GM06990 (cell line): ENCODE measurements around the gene ARGFX.

Source experiments
- DNase-seq: peaks from one replicate; pipeline ENCODE4 v3.0.0-alpha.2; 2011; ENCODE audit not compliant: insufficient read length; ENCODE audit errors: extremely low read depth
- H3K27me3 ChIP-seq: replicated peaks from 2 replicates; pipeline ENCODE4 v1.6.0; 2011; ENCODE audit warnings: low read length; ENCODE audit not compliant: control insufficient read depth, insufficient read depth
- H3K36me3 ChIP-seq: 2 replicates; pipeline ENCODE4 v1.5.1; 2011; ENCODE audit warnings: low read length; ENCODE audit not compliant: control insufficient read depth, insufficient read depth
- H3K4me3 ChIP-seq: replicated peaks from 2 replicates; pipeline ENCODE4 v1.5.1; 2011; ENCODE audit warnings: low read depth, mild to moderate bottlenecking, control low read depth, low read length
- CTCF ChIP-seq: IDR thresholded peaks from 2 replicates; pipeline ENCODE4 v1.5.1; 2011; ENCODE audit warnings: low read length, control low read depth, mild to moderate bottlenecking, inconsistent platforms; ENCODE audit not compliant: insufficient read depth, poor library complexity, severe bottlenecking

The ARGFX gene

GRCh38 chr3:121557426-121557934 is 10.3 kb upstream of the ARGFX start:
- TF ChIP-seq CTCF: no peak
- Histone ChIP-seq H3K27me3 (no peaks in the 10 kb centered on the region), H3K36me3 (no peaks in the 10 kb centered on the region), H3K4me3 (no peak overlapping the region)
- DNase-seq: no peak

DNA sequence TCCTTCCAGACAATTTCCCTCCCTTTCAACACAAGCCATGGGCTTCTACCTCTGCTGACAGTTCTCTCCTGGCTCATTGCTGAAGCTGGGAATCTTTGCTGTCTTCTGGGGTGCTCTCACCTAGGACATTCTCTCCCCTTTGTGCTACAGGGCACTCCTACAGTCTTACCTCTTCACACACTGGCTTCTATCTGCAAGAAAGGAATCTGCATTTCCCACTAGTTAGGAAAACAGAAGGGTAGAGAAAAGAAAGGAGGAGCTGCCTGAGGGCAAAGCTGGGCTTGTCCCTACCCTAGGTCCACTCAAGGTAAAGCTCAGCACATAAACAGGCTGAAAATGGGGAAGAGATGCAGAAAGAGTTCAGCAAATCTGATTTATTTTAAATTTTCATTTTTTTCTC is 5.6 kb upstream of the ARGFX start:
- H3K27me3 ChIP-seq: no peaks in the 10 kb centered on the region
- H3K36me3 ChIP-seq: no peaks in the 10 kb centered on the region
- no peak for TF ChIP-seq CTCF
- H3K4me3 ChIP-seq: no peak overlapping the region
- DNase-seq: no peak

DNA sequence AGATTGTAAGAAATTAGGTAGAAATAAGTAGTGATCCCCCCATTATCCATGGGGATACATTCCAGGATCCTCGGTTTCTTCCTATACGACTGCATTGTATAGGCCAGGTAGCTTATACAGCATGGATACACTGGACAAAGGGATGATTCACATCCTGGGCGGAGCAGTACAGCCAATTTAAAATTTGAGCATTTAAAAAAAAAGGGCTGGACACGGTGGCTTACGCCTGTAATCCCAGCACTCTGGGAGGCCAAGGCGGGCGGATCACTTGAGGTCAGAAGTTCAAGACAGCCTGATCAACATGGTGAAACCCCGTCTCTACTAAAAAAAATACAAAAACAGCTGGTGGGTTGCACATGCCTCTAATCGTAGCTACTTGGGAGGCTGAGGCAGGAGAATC is 976 bp upstream of the ARGFX start:
- no peak overlapping the region for H3K4me3 ChIP-seq
- no peak for TF ChIP-seq CTCF
- H3K36me3 ChIP-seq: no peaks in the 10 kb centered on the region
- DNase-seq: no peak
- H3K27me3 ChIP-seq: no peaks in the 10 kb centered on the region

DNA sequence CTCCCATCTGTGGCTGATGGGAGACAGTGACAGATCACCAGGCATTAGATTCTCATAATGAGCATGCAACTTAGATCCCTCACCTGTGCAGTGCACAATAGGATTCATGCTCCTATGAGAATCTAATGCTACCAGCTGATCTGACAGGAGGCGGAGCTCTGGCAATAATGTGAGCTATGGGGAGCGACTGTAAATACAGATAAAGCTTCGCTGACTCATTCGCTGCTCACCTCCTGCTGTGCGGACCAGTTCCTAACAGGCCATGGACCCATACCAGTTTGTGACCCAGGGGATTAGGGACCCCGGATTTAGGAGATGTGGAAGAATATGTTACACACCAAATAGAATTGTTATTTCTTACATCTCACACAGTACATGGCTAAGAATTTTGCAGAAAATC is 6.7 kb downstream of the ARGFX start:
- Histone ChIP-seq H3K4me3 (no peak overlapping the region), H3K36me3 (no peaks in the 10 kb centered on the region), H3K27me3 (no peaks in the 10 kb centered on the region; the same call in 1 of the 2 replicates)
- no peak for DNase-seq
- TF ChIP-seq CTCF: no peak

DNA sequence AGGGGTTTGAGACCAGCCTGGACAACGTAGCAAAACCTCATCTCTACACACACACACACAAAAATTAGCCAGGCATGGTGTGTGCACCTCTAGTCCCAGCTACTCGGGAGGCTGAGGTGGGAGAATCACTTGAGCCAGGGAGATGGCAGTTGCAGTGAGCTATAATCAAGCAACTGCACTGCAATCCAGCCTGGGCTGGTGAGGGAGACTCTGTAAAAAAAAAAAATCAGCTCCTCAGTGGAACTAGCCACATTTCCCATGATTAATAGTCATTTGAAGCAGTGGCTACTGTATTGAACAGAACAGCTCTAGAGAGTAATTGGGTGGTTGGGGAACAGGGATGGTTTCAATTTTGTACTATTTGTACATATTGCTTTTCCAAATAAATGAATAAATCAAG is 13.9 kb downstream of the ARGFX start:
- no peak overlapping the region for H3K4me3 ChIP-seq
- H3K36me3 ChIP-seq: no peaks in the 10 kb centered on the region
- no peak for TF ChIP-seq CTCF
- no peak for DNase-seq
- no peaks in the 10 kb centered on the region; the same call in 1 of the 2 replicates for H3K27me3 ChIP-seq

DNA sequence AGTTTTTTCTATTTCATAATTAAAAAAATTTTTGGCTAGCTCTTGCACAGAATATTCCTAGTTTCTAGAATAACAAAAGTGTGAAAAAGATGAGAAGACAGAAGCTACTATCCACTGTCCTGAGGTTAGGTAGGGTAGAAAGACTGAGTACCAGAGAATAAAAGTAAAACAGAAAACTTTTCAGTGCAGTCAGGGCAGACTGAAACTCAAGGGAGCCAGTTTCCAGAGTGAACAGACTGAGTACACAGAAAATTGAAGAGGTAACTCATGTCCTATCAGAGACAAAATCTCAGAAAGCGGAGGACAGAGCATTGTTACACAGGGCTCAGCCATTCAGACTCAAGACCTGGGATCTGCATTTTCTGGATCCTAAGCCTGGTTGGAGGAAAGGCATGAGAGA is 16.7 kb downstream of the ARGFX start:
- no peak for DNase-seq

More for the DNA sequence above, 16.7 kb downstream of the ARGFX start:
- Histone ChIP-seq H3K27me3 (no peaks in the 10 kb centered on the region; the same call in 1 of the 2 replicates), H3K4me3 (no peak overlapping the region), H3K36me3 (no peaks in the 10 kb centered on the region)
- no peak for TF ChIP-seq CTCF
